ENCODE data around the gene RPL3. TPM values are rescaled to one million over a fixed set of nuclear protein-coding genes. Genes with fewer than 3 reads are reported as not detected.

The RPL3 gene
- total RNA-seq (100 to 1,000 TPM; 266 to 539 (median 329) TPM), polyA plus RNA-seq (1,000 to 10,000 TPM in 1 of 3 donors, 100 to 1,000 TPM in 2; 470 to 1,471 (median 727) TPM)
- long read RNA-seq, donor 1, transcript RPL3-202 (9 exons, 1,289 nt), result minor isoform, 7 of 243 reads
- long read RNA-seq, donor 1, transcript RPL3-201 (10 exons, 1,442 nt), result major isoform, 210 of 243 reads
- long read RNA-seq, donor 1, partial matches to known transcripts, result 7 of 243 reads
- long read RNA-seq, donor 1, other reads (novel, unspliced or antisense), result 19 of 243 reads
- long read RNA-seq, donor 2, transcript RPL3-202 (9 exons, 1,289 nt), result minor isoform, 21 of 643 reads
- long read RNA-seq, donor 2, transcript RPL3-201 (10 exons, 1,442 nt), result major isoform, 579 of 643 reads
- long read RNA-seq, donor 2, partial matches to known transcripts, result 9 of 643 reads
- long read RNA-seq, donor 2, other reads (novel, unspliced or antisense), result 33 of 643 reads

GRCh38 chr22:39319284-39320022 lies at the start of gene RPL3:
Gene RPL3 (minus strand): TSS chr22:39319623. CDS start chr22:39319597, 26 bp downstream.
- ATAC-seq, result peak; percentile 82 to 88 (median 84)
- no peaks in the 10 kb centered on the region for H3K27me3 ChIP-seq (ENCODE audit: insufficient read depth in 3 of 3, low read length in 2 of 3)
- TF ChIP-seq CTCF (IDR thresholded peaks at IDR 0.05), result peak; percentile 24
- peaks cover 8 to 42% of the 10 kb centered on the region in 2 donors for H3K36me3 ChIP-seq (ENCODE audit: insufficient read depth in 1 of 2, low read depth in 1 of 2)
- peak within 1 kb of the TSS; percentile 91 for H3K4me3 ChIP-seq
- intact Hi-C loops (cut with DNase I), result loop anchor here (5.0 to 10.0 kb wide), 3 partner anchors 167 to 445 kb away; partner anchors contain the start of genes CBX6 (in 1 of the 2) and CBX7 (in 1 of the 2)
- H3K9me3 ChIP-seq, result no peaks in the 10 kb centered on the region
- peaks cover 37% of the 10 kb centered on the region for H3K4me1 ChIP-seq
- H3K27ac ChIP-seq, result peak within 1 kb of the TSS; percentile 95
- 0% methylated on average over 65 of the region's 65 CpGs for WGBS, 3 donors
- DNase-seq, result peak; percentile 96 to 99

DNA sequence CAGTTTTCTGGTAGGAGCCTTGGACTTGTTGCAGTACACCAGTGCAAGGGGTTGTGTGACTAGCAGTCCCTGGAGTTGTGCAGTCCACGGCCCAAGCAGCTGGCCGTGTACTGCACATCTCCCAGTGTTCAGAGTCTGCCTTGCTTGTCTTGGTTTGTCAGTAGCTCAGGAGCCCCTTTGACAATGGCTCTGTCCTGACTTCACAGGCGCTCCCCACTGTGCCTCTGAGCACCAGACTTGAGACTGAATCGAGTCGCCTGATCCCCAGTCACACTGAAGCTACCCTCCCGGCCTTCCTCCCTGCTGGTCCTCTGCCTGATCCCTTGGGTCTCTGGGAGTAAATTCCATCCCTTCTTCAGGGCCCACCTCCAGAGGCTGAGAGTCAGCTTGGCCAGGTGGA lies 49.8 kb upstream of the RPL3 start:
- H3K4me3 ChIP-seq, result no peak overlapping the region

DNA sequence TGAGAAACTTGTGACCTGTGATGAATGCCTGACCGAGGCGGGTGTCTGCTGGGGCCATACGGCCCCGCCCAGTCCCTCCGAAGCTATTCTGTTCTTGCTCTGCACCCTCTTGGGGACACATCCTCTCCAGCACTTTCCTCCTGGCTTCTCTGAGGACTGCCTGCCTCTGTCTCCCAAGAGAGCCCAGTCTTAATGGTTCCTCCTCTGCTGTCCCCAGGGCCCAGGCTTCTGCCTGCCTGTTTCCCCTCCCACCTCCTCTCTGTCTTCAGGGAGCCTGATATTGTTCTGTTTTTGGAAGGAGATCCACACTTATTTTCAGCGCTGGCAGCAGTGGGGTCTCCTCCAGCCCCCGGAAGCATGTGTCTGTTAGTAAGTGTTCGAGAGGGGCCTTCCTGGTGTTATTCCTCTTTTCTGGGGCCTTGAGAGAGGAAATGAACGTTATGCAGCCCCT lies 49.1 kb upstream of the RPL3 start:
- intact Hi-C loops (cut with DNase I), result no loop called here
- WGBS, 3 donors, result 71 to 76% (median 72%) methylated on average over 9 of the region's 9 CpGs
- no peaks in the 10 kb centered on the region for H3K36me3 ChIP-seq (ENCODE audit: insufficient read depth in 1 of 2, low read depth in 1 of 2)
- no peak for TF ChIP-seq CTCF (IDR thresholded peaks at IDR 0.05)
- no peaks in the 10 kb centered on the region for H3K27me3 ChIP-seq (ENCODE audit: insufficient read depth in 3 of 3, low read length in 2 of 3)
- H3K9me3 ChIP-seq, result no peaks in the 10 kb centered on the region
- no peak for DNase-seq
- ATAC-seq, result no peak
- H3K27ac ChIP-seq, result no peak overlapping the region
- H3K4me3 ChIP-seq, result no peak overlapping the region
- H3K4me1 ChIP-seq, result peaks cover 8% of the 10 kb centered on the region

More for the DNA sequence above, 49.8 kb upstream of the RPL3 start:
- no peaks in the 10 kb centered on the region for H3K27me3 ChIP-seq (ENCODE audit: insufficient read depth in 3 of 3, low read length in 2 of 3)
- peaks cover 7% of the 10 kb centered on the region for H3K4me1 ChIP-seq
- no peaks in the 10 kb centered on the region for H3K36me3 ChIP-seq (ENCODE audit: insufficient read depth in 1 of 2, low read depth in 1 of 2)
- H3K27ac ChIP-seq, result no peak overlapping the region
- TF ChIP-seq CTCF (IDR thresholded peaks at IDR 0.05), result no peak
- intact Hi-C loops (cut with DNase I), result no loop called here
- DNase-seq (no peak), ATAC-seq (no peak)
- 80 to 85% (median 84%) methylated on average over 6 of the region's 6 CpGs for WGBS, 3 donors
- no peaks in the 10 kb centered on the region for H3K9me3 ChIP-seq

DNA sequence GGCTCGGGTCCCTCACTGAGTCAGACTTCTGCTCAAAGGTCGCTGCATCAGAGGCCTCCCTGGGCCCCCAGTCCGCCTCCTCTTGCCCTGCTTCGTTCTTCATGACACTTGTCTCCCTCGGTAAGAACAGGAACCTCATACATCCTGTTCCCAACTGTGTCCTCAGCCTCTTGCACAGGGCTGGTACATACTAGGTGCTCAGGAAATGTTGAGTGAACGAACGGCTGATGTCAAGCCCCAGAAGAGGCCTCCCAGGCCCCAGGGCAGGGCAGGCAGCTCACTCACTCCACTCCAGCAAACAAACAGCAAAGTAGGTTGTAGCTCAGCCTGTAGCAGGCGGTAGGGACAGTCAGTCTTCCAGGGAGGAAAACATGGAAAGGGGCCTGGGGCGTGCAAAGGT lies 47.6 kb upstream of the RPL3 start:
- Histone ChIP-seq H3K27me3 (ENCODE audit: insufficient read depth in 3 of 3, low read length in 2 of 3) (no peaks in the 10 kb centered on the region), H3K36me3 (ENCODE audit: insufficient read depth in 1 of 2, low read depth in 1 of 2) (no peaks in the 10 kb centered on the region), H3K4me3 (no peak overlapping the region), H3K9me3 (no peaks in the 10 kb centered on the region), H3K4me1 (peaks cover 8% of the 10 kb centered on the region), H3K27ac (no peak overlapping the region)
- DNase-seq (no peak), ATAC-seq (no peak)
- intact Hi-C loops (cut with DNase I), result no loop called here
- WGBS, 3 donors, result 79 to 84% (median 84%) methylated on average over 9 of the region's 9 CpGs
- no peak for TF ChIP-seq CTCF (IDR thresholded peaks at IDR 0.05)

Data from psoas muscle (tissue), 8 donors.